IMR-90 (cell line): ENCODE results near the gene HOXA2. TPM values are rescaled to one million over a fixed set of nuclear protein-coding genes. Genes with fewer than 3 reads are reported as not detected.
A peak's percentile ranks its signal among the peaks of the same experiment; 100 is the strongest.

Experiments
- ATAC-seq: fragments of 200-7000 bp; cut with Tn5 transposase; 2 replicates; pipeline ENCODE4 v1.9.1; 2020; ENCODE audit warnings: low read depth, mild to moderate bottlenecking, moderate library complexity
- BruUV-seq: library from RNA; stranded (reverse); fragments of 400-500 nt; replicated peaks from 2 replicates; lab custom pipeline; 2021; lab: Mats Ljungman, UMichigan
- CTCF ChIA-PET: fragments of 300-600 bp; formaldehyde crosslinking; extraction: SDS; loops from one replicate; lab custom pipeline; 2021; ENCODE audit warnings: antibody characterized with exemption; lab: Yijun Ruan, JAX
- POLR2A ChIA-PET: fragments of 300-600 bp; sonication (Branson Sonifier 250); formaldehyde crosslinking; loops from one replicate; lab custom pipeline; 2022; ENCODE audit warnings: antibody characterized with exemption; ENCODE audit not compliant: unreplicated experiment; lab: Charles Lee
- DNase-seq: peaks from one replicate; pipeline ENCODE4 v3.0.0; 2013
- H2AFZ ChIP-seq: replicated peaks from 2 replicates; pipeline ENCODE3; 2013; ENCODE audit warnings: low read length, mild to moderate bottlenecking; ENCODE audit not compliant: poor library complexity
- H2AK5ac ChIP-seq: 2 replicates; pipeline ENCODE4 v1.6.1; 2013; ENCODE audit warnings: low read depth, low read length, inconsistent platforms
- H2AK9ac ChIP-seq: replicated peaks from 2 replicates; pipeline ENCODE3; 2013; ENCODE audit warnings: mild to moderate bottlenecking, low read depth, low read length, moderate library complexity; ENCODE audit not compliant: poor library complexity
- H2BK120ac ChIP-seq: 2 replicates; pipeline ENCODE4 v1.6.1; 2013; ENCODE audit warnings: low read depth, low read length, inconsistent platforms
- H2BK15ac ChIP-seq: 3 replicates; pipeline ENCODE4 v1.6.1; 2013; ENCODE audit warnings: low read depth, low read length, inconsistent platforms
- H2BK20ac ChIP-seq: 2 replicates; pipeline ENCODE4 v1.6.1; 2013; ENCODE audit warnings: low read depth, mild to moderate bottlenecking, inconsistent platforms, low read length, moderate library complexity
- H2BK5ac ChIP-seq: 2 replicates; pipeline ENCODE4 v1.6.1; 2013; ENCODE audit warnings: mild to moderate bottlenecking, low read depth, low read length, inconsistent platforms; ENCODE audit not compliant: poor library complexity, severe bottlenecking
- H3K14ac ChIP-seq: replicated peaks from 2 replicates; pipeline ENCODE4 v1.6.1; 2013; ENCODE audit warnings: low read depth, low read length, inconsistent platforms
- H3K18ac ChIP-seq: 2 replicates; pipeline ENCODE4 v1.6.1; 2013; ENCODE audit warnings: low read depth, low read length, control low read depth
- H3K23ac ChIP-seq: 2 replicates; pipeline ENCODE4 v1.6.1; 2013; ENCODE audit warnings: low read depth, low read length, inconsistent platforms
- H3K27ac ChIP-seq: 2 replicates; pipeline ENCODE4 v1.5.1; 2013; ENCODE audit warnings: mild to moderate bottlenecking, control low read depth, low read length; ENCODE audit not compliant: insufficient read depth
- H3K27me3 ChIP-seq: 2 replicates; pipeline ENCODE4 v1.6.1; 2013; ENCODE audit warnings: low read length; ENCODE audit not compliant: control insufficient read depth, insufficient read depth
- H3K36me3 ChIP-seq: 2 replicates; pipeline ENCODE4 v1.6.1; 2013; ENCODE audit warnings: low read length, mixed read lengths; ENCODE audit not compliant: control insufficient read depth, insufficient read depth
- H3K4ac ChIP-seq: 2 replicates; pipeline ENCODE4 v1.6.1; 2013; ENCODE audit warnings: low read depth, low read length, inconsistent platforms
- H3K4me1 ChIP-seq: 2 replicates; pipeline ENCODE4 v1.6.1; 2013; ENCODE audit warnings: low read length, mixed read lengths; ENCODE audit not compliant: control insufficient read depth, insufficient read depth
- H3K4me2 ChIP-seq: 2 replicates; pipeline ENCODE4 v1.6.1; 2013; ENCODE audit warnings: low read depth, mild to moderate bottlenecking, control low read depth, low read length, moderate library complexity
- H3K4me3 ChIP-seq: 2 replicates; pipeline ENCODE4 v1.5.1; 2013; ENCODE audit warnings: low read depth, mild to moderate bottlenecking, control low read depth, low read length, moderate library complexity; ENCODE audit not compliant: insufficient read depth
- H3K56ac ChIP-seq: 2 replicates; pipeline ENCODE4 v1.6.1; 2013; ENCODE audit warnings: low read length, inconsistent platforms; ENCODE audit not compliant: insufficient read depth; ENCODE audit errors: extremely low read depth
- H3K79me1 ChIP-seq, 2 experiments: 2 replicates each; pipeline ENCODE4 v1.6.1; 2013; ENCODE audit warnings: low read length in 2 of 2, inconsistent platforms in 1 of 2, low read depth in 1 of 2
- H3K9ac ChIP-seq: 2 replicates; pipeline ENCODE4 v1.6.1; 2013; ENCODE audit warnings: low read depth, low read length, control low read depth
- H3K9me1 ChIP-seq: 2 replicates; pipeline ENCODE4 v1.6.1; 2013; ENCODE audit warnings: low read length, inconsistent platforms; ENCODE audit not compliant: insufficient read depth
- H3K9me3 ChIP-seq: 2 replicates; pipeline ENCODE4 v1.6.1; 2013; ENCODE audit warnings: low read length; ENCODE audit not compliant: control insufficient read depth, insufficient read depth
- H4K20me1 ChIP-seq: 2 replicates; pipeline ENCODE4 v1.6.1; 2013; ENCODE audit warnings: low read length, inconsistent platforms; ENCODE audit not compliant: insufficient read depth
- H4K5ac ChIP-seq: 2 replicates; pipeline ENCODE4 v1.6.1; 2013; ENCODE audit warnings: mild to moderate bottlenecking, low read depth, low read length, control low read depth
- H4K8ac ChIP-seq, 2 experiments: 2 replicates each; pipeline ENCODE4 v1.6.1; 2013; ENCODE audit warnings: low read depth in 2 of 2, low read length in 2 of 2, control low read depth in 1 of 2, inconsistent platforms in 1 of 2
- H4K91ac ChIP-seq: 2 replicates; pipeline ENCODE4 v1.6.1; 2013; ENCODE audit warnings: low read depth, low read length, inconsistent platforms; ENCODE audit not compliant: insufficient read depth
- BHLHE40 ChIP-seq: fragments of 150-350 bp; IDR thresholded peaks from 2 replicates; pipeline ENCODE4 v1.6.1; 2016; ENCODE audit warnings: mild to moderate bottlenecking, low read depth, low read length
- MAFK ChIP-seq: IDR thresholded peaks from 2 replicates; pipeline ENCODE4 v1.6.1; 2012; ENCODE audit warnings: low read depth, low read length, improper control_type of control experiment
- MAZ ChIP-seq: IDR thresholded peaks from 2 replicates; pipeline ENCODE4 v1.6.1; 2012; ENCODE audit warnings: low read depth, mild to moderate bottlenecking, low read length, improper control_type of control experiment, moderate library complexity, borderline replicate concordance
- POLR2A ChIP-seq: IDR thresholded peaks from 2 replicates; pipeline ENCODE4 v1.6.1; 2012; ENCODE audit warnings: mild to moderate bottlenecking, low read depth, low read length
- RCOR1 ChIP-seq: IDR thresholded peaks from 2 replicates; pipeline ENCODE4 v1.6.1; 2012; ENCODE audit warnings: mild to moderate bottlenecking, low read length, improper control_type of control experiment; ENCODE audit not compliant: insufficient replicate concordance
- WGBS, 2 experiments: methylation state at CpG; one replicate each; pipeline versions ENCODE4 v1.1.5 to v1.1.7; 2013; ENCODE audit warnings: missing lambda C conversion rate in 2 of 2; ENCODE audit not compliant: insufficient read length in 1 of 2; ENCODE audit errors: extremely low coverage in 2 of 2; 5-methylcytosine and 5-hydroxymethylcytosine counted together
- dilution Hi-C: fragments of 300-500 bp; cut with HindIII; formaldehyde crosslinking; loops from one replicate; pipeline ENCODE4 v1.14.3; 2018; ENCODE audit warnings: low sequenced_read_pairs; ENCODE audit not compliant: unreplicated experiment
- in situ Hi-C: fragments of 300-500 bp; cut with MboI; formaldehyde crosslinking; loops from 3 replicates; pipeline ENCODE4 v1.14.3; 2019; ENCODE audit warnings: low sequenced_read_pairs, inconsistent platforms, mixed read lengths
- intact Hi-C: fragments of 100-400 bp; cut with micrococcal nuclease; formaldehyde crosslinking; loops from 2 replicates; pipeline ENCODE4 v1.10.0; 2022
- polyA plus RNA-seq, 3 experiments: library from polyadenylated mRNA; depleted of rRNA; stranded (reverse); fragments of >200 nt; gene quantifications; 2 replicates each; pipeline ENCODE4 v1.2.3, GENCODE V29; 2012; ENCODE audit warnings: low replicate concordance in 1 of 3
- total RNA-seq: library from RNA; depleted of rRNA; stranded (reverse); fragments of >200 nt; gene quantifications from 2 replicates; pipeline ENCODE4 v1.2.3, GENCODE V29; 2012

HOXA2 gene
- total and polyA plus RNA-seq, 2 of the 4 experiments (the other 2 are of a cell fraction) = 1.6 to 3.9 TPM

- Histone ChIP-seq H3K4ac (peak overlapping the region; percentile 82), H3K14ac (peak overlapping the region; percentile 93), H3K27ac (peak overlapping the region; percentile 96), H4K20me1 (peaks cover 5% of the 10 kb centered on the region; the same call in 1 of the 2 replicates), H4K91ac (peak overlapping the region; percentile 95), H3K9ac (peak overlapping the region; percentile 85), H3K79me1 (peaks cover 0 to 31% of the 10 kb centered on the region in 2 experiments; a peak in 2 of 4 replicates), H3K36me3 (peaks cover 15% of the 10 kb centered on the region; the same call in 1 of the 2 replicates), H2BK120ac (peak overlapping the region; percentile 89), H4K5ac (peak overlapping the region; percentile 80), H3K4me1 (peaks cover 51% of the 10 kb centered on the region), H2AK5ac (0 out of 2 replicates have a peak overlapping the region, but pooled peaks have one; percentile 0), H2BK15ac (peak overlapping the region; percentile 75; the same call in 1 of the 3 replicates), H3K9me1 (peaks cover 9% of the 10 kb centered on the region; the same call in 1 of the 2 replicates), H2BK5ac (peak overlapping the region; percentile 95), H4K8ac (peak overlapping the region; percentile 88 to 89), H2BK20ac (peak overlapping the region; percentile 79), H3K23ac (peak overlapping the region; percentile 99), H3K4me2 (peak overlapping the region; percentile 49), H3K9me3 (no peaks in the 10 kb centered on the region), H3K4me3 (no peak overlapping the region), H2AK9ac (peak overlapping the region; percentile 26), H3K56ac (peak overlapping the region; percentile 89), H2AFZ (peak overlapping the region; percentile 53), H3K27me3 (no peaks in the 10 kb centered on the region), H3K18ac (peak overlapping the region; percentile 89)
- in situ Hi-C loops = loop anchor here (10.0 kb wide), 1 partner anchor 911 kb away; no protein-coding TSS in a partner anchor
- no CpG with 5 or more reads among the region's 13 CpGs for WGBS, 2 experiments
- no TSS peak for BruUV-seq
- POLR2A ChIA-PET = interaction anchor here (0.5 to 1.3 kb wide), 5 partner anchors 9 to 77 kb away, joined by 3 to 5 read pairs (median 3); no protein-coding TSS in a partner anchor
- no peak for ATAC-seq
- dilution Hi-C loops = no loop called here
- TF ChIP-seq POLR2A (0 out of 2 replicates have a peak, but pooled peaks have one; percentile 3), MAFK (peak; percentile 55; the same call in 1 of the 2 replicates), BHLHE40 (no peak), RCOR1 (no peak), MAZ (no peak)
- peak; percentile 45 for DNase-seq
- CTCF ChIA-PET = interaction anchor here (0.7 to 1.7 kb wide), 3 partner anchors 10 to 248 kb away, joined by 3 to 5 read pairs (median 3); no protein-coding TSS in a partner anchor
- intact Hi-C loops = no loop called here
These were observed 3.0 kb upstream of the HOXA2 start for GRCh38 chr7:27105301-27106031.
